Fibroblast of lung (primary cell): Measurements from ENCODE around the gene SP9.

ENCODE experiments used
- EZH2 ChIP-seq: IDR thresholded peaks from 2 replicates; pipeline ENCODE4 v1.5.1; 2012; ENCODE audit warnings: low read length, control low read depth, mild to moderate bottlenecking; ENCODE audit errors: missing control alignments
- TF ChIP-seq, protein P1 (sequence below), 2 donors: IDR thresholded peaks in 1 of 2; conservative IDR thresholded peaks in 1 of 2; 1 replicate in 1 of 2; 2 replicates in 1 of 2; pipeline ENCODE4 v1.5.1; 2011 to 2012; ENCODE audit warnings: low read length in 2 of 2, control low read depth in 1 of 2, inconsistent platforms in 1 of 2, low read depth in 1 of 2, mild to moderate bottlenecking in 1 of 2

DNA sequence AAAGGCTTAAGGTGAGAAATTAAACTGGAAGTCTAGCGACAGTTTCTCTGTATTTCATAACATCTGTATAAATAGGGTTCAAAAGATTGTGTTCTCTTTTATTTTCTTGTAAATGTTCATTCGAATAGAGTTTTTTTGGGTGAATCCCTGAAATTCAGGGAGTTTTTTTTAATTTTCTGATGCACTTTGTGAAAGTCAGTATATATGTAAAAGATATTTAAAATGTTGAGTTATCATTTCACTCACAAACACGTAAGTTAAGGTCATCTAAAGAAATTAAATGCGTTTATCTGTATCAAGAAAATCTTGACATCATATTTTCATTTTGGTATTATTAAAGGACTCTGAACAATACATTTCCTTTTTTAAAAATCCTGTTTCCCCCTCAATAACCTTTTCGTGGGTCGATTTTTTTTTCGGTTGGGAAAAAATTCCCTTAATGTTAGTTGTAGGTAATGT is 3.4 kb downstream of the SP9 start:
- no peak for TF ChIP-seq EZH2
- TF ChIP-seq, protein P1, sequence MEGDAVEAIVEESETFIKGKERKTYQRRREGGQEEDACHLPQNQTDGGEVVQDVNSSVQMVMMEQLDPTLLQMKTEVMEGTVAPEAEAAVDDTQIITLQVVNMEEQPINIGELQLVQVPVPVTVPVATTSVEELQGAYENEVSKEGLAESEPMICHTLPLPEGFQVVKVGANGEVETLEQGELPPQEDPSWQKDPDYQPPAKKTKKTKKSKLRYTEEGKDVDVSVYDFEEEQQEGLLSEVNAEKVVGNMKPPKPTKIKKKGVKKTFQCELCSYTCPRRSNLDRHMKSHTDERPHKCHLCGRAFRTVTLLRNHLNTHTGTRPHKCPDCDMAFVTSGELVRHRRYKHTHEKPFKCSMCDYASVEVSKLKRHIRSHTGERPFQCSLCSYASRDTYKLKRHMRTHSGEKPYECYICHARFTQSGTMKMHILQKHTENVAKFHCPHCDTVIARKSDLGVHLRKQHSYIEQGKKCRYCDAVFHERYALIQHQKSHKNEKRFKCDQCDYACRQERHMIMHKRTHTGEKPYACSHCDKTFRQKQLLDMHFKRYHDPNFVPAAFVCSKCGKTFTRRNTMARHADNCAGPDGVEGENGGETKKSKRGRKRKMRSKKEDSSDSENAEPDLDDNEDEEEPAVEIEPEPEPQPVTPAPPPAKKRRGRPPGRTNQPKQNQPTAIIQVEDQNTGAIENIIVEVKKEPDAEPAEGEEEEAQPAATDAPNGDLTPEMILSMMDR (conservative IDR thresholded peaks at IDR 0.05 in 1 of 2, IDR thresholded peaks at IDR 0.05 in 1 of 2; ENCODE audit: low read depth in 1 of 2, low read length in 2 of 2) = no peak
